HG03378 (cell line): Measurements from ENCODE around the gene ABL2.

ENCODE experiments used
- ATAC-seq: cut with Tn5 transposase; IDR thresholded peaks from one replicate; pipeline ENCODE4 v1.9.1; 2021; ENCODE audit warnings: mild to moderate bottlenecking, moderate library complexity; ENCODE audit not compliant: unreplicated experiment

The ABL2 gene

GRCh38 chr1:179058487-179059483 is 170.7 kb downstream of the ABL2 start:
- no peak for ATAC-seq

DNA sequence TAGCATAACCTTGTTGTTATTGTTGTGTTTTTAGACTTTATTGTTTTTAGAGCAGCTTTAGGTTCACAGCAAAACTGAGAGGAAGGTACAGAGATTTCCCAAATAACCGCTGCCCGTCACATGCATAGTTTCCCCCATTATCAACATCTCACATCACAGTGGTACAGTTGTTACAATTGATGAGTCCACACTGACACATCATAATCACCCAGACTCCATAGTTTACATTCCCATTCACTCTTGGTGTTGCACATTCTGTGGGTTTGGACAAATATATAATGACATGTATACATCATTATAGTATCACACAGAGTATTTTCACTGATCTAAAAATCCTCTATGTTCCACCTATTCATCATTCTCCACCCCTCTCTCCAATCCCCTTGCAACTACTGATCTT is 173.5 kb downstream of the ABL2 start:
- ATAC-seq, result no peak

DNA sequence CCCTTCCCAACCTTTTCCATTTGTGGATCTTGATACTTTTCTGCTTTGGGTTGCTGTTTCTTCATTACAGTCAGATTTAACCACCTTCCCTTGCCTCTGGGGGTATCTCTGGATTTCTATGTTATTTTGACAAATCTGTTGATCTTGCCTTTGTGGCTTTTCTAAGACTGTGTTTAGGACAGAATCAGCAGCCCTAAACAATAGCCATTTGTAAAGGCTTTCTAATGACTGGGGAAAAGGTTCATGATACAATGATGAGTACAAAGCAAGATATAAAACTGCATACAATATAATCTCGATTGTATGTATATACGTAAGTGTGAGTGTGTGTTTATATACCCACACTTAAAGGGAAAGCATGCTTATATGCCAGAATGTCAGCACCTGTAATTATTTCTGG is 176.0 kb downstream of the ABL2 start:
- no peak for ATAC-seq

DNA sequence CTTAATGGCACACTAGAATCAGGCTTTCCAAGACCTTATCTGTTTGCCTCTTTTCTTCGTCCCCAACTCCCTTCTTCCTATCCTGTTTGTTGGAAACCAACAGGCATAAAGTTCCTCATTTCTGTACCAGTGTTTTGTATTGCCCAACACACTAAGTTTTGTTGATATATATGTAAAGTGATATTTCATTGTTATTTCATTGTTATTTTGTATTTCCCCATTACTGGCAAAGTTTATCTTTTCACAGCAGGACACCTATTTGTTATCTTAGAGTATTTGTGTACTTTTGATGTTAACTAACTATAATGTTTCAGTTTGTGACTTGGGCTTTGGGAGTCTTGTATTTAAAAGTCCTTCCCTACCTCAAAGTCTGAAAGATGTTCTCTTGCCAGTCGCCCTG is 176.7 kb downstream of the ABL2 start:
- ATAC-seq, result no peak
